SK-N-MC (cell line): Measurements from ENCODE around the gene ENPP4.

ENCODE experiments used
- EZH2 ChIP-seq: fragments of 200-600 bp; sonication (generic); IDR thresholded peaks from one replicate; pipeline ENCODE4 v1.6.1; 2017; ENCODE audit warnings: antibody characterized with exemption
- POLR2AphosphoS5 ChIP-seq: IDR thresholded peaks from 2 replicates; pipeline ENCODE4 v1.6.1; 2012; ENCODE audit warnings: mild to moderate bottlenecking, low read depth, low read length, borderline replicate concordance

DNA sequence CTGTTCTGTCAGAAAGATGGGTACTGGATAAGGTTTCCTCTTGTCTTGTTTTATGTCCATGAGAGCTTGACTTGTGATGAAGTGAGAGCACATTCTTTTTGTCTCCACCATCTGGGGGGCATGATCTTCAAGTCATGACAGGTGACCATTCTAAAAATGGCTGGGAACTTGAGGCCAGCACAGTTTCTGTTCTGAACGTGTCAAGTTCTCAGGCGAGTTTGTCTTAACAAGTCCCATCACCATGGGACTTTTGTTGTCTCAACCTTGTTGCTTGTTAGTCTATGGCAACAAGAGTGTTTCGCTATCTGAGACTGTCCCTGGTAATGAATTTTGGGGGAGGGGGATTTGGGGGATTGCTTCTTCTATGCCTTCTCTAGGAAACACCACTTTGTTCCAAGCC is 25.6 kb upstream of the ENPP4 start:
- TF ChIP-seq EZH2 (no peak), POLR2AphosphoS5 (no peak)
